PC-9 (cell line): ENCODE results near the gene MTFMT. TPM values are rescaled to one million over a fixed set of nuclear protein-coding genes. Genes with fewer than 3 reads are reported as not detected.

ENCODE experiments used
- BruUV-seq: library from RNA; stranded (reverse); fragments of 400-500 nt; replicated peaks from 2 replicates; lab custom pipeline; 2021; lab: Mats Ljungman, UMichigan
- CTCF ChIA-PET: fragments of 300-600 bp; sonication (Branson Sonifier 250); formaldehyde crosslinking; loops from one replicate; lab custom pipeline; 2022; ENCODE audit warnings: antibody characterized with exemption; lab: Charles Lee
- POLR2A ChIA-PET: fragments of 300-600 bp; sonication (Branson Sonifier 250); formaldehyde crosslinking; loops from one replicate; lab custom pipeline; 2022; ENCODE audit warnings: antibody characterized with exemption; ENCODE audit not compliant: unreplicated experiment; lab: Charles Lee
- DNase-seq, 2 experiments: peaks; one replicate each; pipeline versions ENCODE4 v3.0.0 to v3.0.0-alpha.2; 2015 to 2022; ENCODE audit warnings: mixed read lengths in 1 of 2
- H2AFZ ChIP-seq: fragments of 200-600 bp; sonication (generic); 2 replicates; pipeline ENCODE4 v1.8.1; 2017; ENCODE audit warnings: antibody characterized with exemption
- H3F3A ChIP-seq: fragments of 200-600 bp; sonication (generic); 2 replicates; pipeline ENCODE4 v1.8.1; 2017; ENCODE audit warnings: antibody characterized with exemption, mild to moderate bottlenecking, low read depth; ENCODE audit not compliant: insufficient read depth
- H3K27ac ChIP-seq: fragments of 200-600 bp; sonication (generic); 2 replicates; pipeline ENCODE4 v1.6.1; 2016; ENCODE audit warnings: mixed run types
- H3K27me3 ChIP-seq: fragments of 200-600 bp; sonication (generic); 2 replicates; pipeline ENCODE4 v1.6.1; 2016; ENCODE audit warnings: low read depth, mixed run types; ENCODE audit not compliant: insufficient read depth
- H3K36me3 ChIP-seq: fragments of 200-600 bp; sonication (generic); 2 replicates; pipeline ENCODE4 v1.6.1; 2016; ENCODE audit warnings: low read depth, mixed run types
- H3K4me1 ChIP-seq: fragments of 200-600 bp; sonication (generic); replicated peaks from 2 replicates; pipeline ENCODE4 v1.6.1; 2016; ENCODE audit warnings: mixed run types; ENCODE audit not compliant: insufficient read depth
- H3K4me2 ChIP-seq: fragments of 200-600 bp; sonication (generic); 2 replicates; pipeline ENCODE4 v1.6.1; 2017; ENCODE audit warnings: mixed run types
- H3K4me3 ChIP-seq: fragments of 200-600 bp; sonication (generic); 2 replicates; pipeline ENCODE4 v1.6.1; 2016; ENCODE audit warnings: mixed run types
- H3K79me2 ChIP-seq: fragments of 200-600 bp; sonication (generic); 2 replicates; pipeline ENCODE4 v1.6.1; 2017; ENCODE audit warnings: low read depth, mixed run types
- H3K9me2 ChIP-seq: fragments of 200-600 bp; sonication (generic); 2 replicates; pipeline ENCODE4 v1.8.1; 2017; ENCODE audit warnings: mild to moderate bottlenecking; ENCODE audit not compliant: insufficient read depth
- H3K9me3 ChIP-seq: fragments of 200-600 bp; sonication (generic); 2 replicates; pipeline ENCODE4 v1.8.1; 2016; ENCODE audit warnings: low read depth; ENCODE audit not compliant: insufficient read depth
- H4K20me1 ChIP-seq: fragments of 200-600 bp; sonication (generic); 2 replicates; pipeline ENCODE4 v1.8.1; 2017; ENCODE audit not compliant: insufficient read depth
- EZH2 ChIP-seq: fragments of 200-600 bp; sonication (generic); IDR thresholded peaks from 2 replicates; pipeline ENCODE4 v1.8.0; 2017; ENCODE audit warnings: antibody characterized with exemption, low read depth
- intact Hi-C: fragments of 100-400 bp; cut with micrococcal nuclease; formaldehyde crosslinking; loops from one replicate; pipeline ENCODE4 v1.10.0; 2022; ENCODE audit not compliant: unreplicated experiment
- total RNA-seq: library from RNA; stranded (reverse); gene quantifications from 2 replicates; pipeline ENCODE4 v1.2.3, GENCODE V29; 2021
- TF ChIP-seq, protein P1 (sequence below): fragments of 200-600 bp; sonication (generic); conservative IDR thresholded peaks from 2 replicates; pipeline ENCODE4 v1.6.1; 2017; ENCODE audit warnings: mixed run types, antibody characterized with exemption, mild to moderate bottlenecking, moderate library complexity

The MTFMT gene
- total RNA-seq, 1 experiment from 2014 or later, result 16.0 TPM

DNA sequence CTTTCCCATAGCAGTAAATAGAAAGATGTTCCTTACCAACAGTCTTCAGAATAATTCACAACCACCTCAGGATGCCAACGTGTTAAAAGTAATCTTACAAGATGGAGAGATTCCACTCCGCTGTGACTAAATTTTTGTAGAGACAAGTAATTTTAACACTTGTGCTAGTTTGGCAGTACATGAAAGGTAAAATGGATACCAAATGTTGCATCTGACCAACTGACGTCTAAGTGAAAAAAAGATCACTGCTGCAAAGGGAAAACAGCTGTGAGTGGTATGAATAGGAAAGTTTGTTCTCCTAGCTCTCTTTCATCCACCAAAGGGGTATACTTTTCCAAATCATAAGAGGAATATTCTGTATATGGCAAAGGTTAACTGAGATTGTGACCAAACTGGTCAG lies 42.3 kb downstream of the MTFMT start:
- BruUV-seq, result no TSS peak
- POLR2A ChIA-PET, result no interaction called here
- CTCF ChIA-PET, result no interaction called here

GRCh38 chr15:64985366-64986033 lies 43.9 kb downstream of the MTFMT start:
- Histone ChIP-seq H3K4me1 (peaks cover 7% of the 10 kb centered on the region; the same call in 1 of the 2 replicates), H3K4me2 (no peak overlapping the region), H2AFZ (no peak overlapping the region), H3K9me3 (no peaks in the 10 kb centered on the region), H3K4me3 (no peak overlapping the region), H4K20me1 (no peaks in the 10 kb centered on the region), H3K9me2 (no peaks in the 10 kb centered on the region), H3K79me2 (peaks cover 29% of the 10 kb centered on the region), H3F3A (0 out of 2 replicates have a peak, but pooled peaks cover 4% of the 10 kb centered on the region), H3K27me3 (no peaks in the 10 kb centered on the region), H3K27ac (peak overlapping the region; percentile 23; the same call in 1 of the 2 replicates), H3K36me3 (0 out of 2 replicates have a peak, but pooled peaks cover 4% of the 10 kb centered on the region)
- peak in 1 of 2 experiments; percentile 45 for DNase-seq
- POLR2A ChIA-PET, result no interaction called here
- CTCF ChIA-PET, result no interaction called here
- TF ChIP-seq EZH2, result no peak
- TF ChIP-seq, protein P1, sequence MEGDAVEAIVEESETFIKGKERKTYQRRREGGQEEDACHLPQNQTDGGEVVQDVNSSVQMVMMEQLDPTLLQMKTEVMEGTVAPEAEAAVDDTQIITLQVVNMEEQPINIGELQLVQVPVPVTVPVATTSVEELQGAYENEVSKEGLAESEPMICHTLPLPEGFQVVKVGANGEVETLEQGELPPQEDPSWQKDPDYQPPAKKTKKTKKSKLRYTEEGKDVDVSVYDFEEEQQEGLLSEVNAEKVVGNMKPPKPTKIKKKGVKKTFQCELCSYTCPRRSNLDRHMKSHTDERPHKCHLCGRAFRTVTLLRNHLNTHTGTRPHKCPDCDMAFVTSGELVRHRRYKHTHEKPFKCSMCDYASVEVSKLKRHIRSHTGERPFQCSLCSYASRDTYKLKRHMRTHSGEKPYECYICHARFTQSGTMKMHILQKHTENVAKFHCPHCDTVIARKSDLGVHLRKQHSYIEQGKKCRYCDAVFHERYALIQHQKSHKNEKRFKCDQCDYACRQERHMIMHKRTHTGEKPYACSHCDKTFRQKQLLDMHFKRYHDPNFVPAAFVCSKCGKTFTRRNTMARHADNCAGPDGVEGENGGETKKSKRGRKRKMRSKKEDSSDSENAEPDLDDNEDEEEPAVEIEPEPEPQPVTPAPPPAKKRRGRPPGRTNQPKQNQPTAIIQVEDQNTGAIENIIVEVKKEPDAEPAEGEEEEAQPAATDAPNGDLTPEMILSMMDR, result no peak
- BruUV-seq, result no TSS peak
- intact Hi-C loops, result no loop called here

More for the DNA sequence above, 42.3 kb downstream of the MTFMT start:
- TF ChIP-seq EZH2, result no peak
- Histone ChIP-seq H2AFZ (no peak overlapping the region), H3K27me3 (no peaks in the 10 kb centered on the region), H3K4me2 (peak overlapping the region; percentile 31; the same call in 1 of the 2 replicates), H3K27ac (no peak overlapping the region), H3K36me3 (0 out of 2 replicates have a peak, but pooled peaks cover 4% of the 10 kb centered on the region), H3K9me3 (no peaks in the 10 kb centered on the region), H3K9me2 (no peaks in the 10 kb centered on the region), H3K79me2 (peaks cover 29% of the 10 kb centered on the region), H3F3A (0 out of 2 replicates have a peak, but pooled peaks cover 4% of the 10 kb centered on the region), H4K20me1 (no peaks in the 10 kb centered on the region), H3K4me1 (peaks cover 10% of the 10 kb centered on the region; the same call in 1 of the 2 replicates), H3K4me3 (no peak overlapping the region)
- intact Hi-C loops, result no loop called here
- DNase-seq, result no peak

GRCh38 chr15:64982472-64982871 lies 47.0 kb downstream of the MTFMT start:
- DNase-seq, result no peak

More at GRCh38 chr15:64982472-64982871, 47.0 kb downstream of the MTFMT start:
- no peaks in the 10 kb centered on the region for H3K9me2 ChIP-seq
- no peak overlapping the region for H2AFZ ChIP-seq
- H3K36me3 ChIP-seq, result 0 out of 2 replicates have a peak, but pooled peaks cover 4% of the 10 kb centered on the region
- no peak overlapping the region for H3K27ac ChIP-seq
- no peaks in the 10 kb centered on the region for H3K27me3 ChIP-seq
- no TSS peak for BruUV-seq
- intact Hi-C loops, result no loop called here
- H3F3A ChIP-seq, result no peaks in the 10 kb centered on the region
- no peaks in the 10 kb centered on the region for H3K9me3 ChIP-seq
- ChIA-PET POLR2A (no interaction called here), CTCF (no interaction called here)
- TF ChIP-seq, protein P1, result no peak
- TF ChIP-seq EZH2, result no peak
- no peaks in the 10 kb centered on the region for H4K20me1 ChIP-seq
- H3K79me2 ChIP-seq, result peaks cover 10% of the 10 kb centered on the region
- H3K4me2 ChIP-seq, result no peak overlapping the region
- peaks cover 4% of the 10 kb centered on the region; the same call in 1 of the 2 replicates for H3K4me1 ChIP-seq
- no peak overlapping the region for H3K4me3 ChIP-seq
